Astrocyte (in vitro differentiated cells and primary cell): Measurements from ENCODE around the gene PLEKHN1. TPM values are rescaled to one million over a fixed set of nuclear protein-coding genes. Genes with fewer than 3 reads are reported as not detected.

ENCODE experiments used
- DNase-seq: peaks from one replicate; pipeline ENCODE4 v3.0.0-alpha.2; 2010; ENCODE audit warnings: low read depth
- FAIRE-seq: peaks from 2 replicates; lab custom pipeline; 2011; peaks lifted over from hg19 to GRCh38; lab: Jason Lieb, UNC
- H2AFZ ChIP-seq: 2 replicates; pipeline ENCODE4 v1.6.0; 2012; ENCODE audit warnings: low read depth, low read length, inconsistent platforms
- H3K27ac ChIP-seq: 2 replicates; pipeline ENCODE4 v1.5.1; 2011; ENCODE audit warnings: low read depth, low read length, inconsistent platforms
- H3K27me3 ChIP-seq: 2 replicates; pipeline ENCODE4 v1.6.0; 2011; ENCODE audit warnings: low read length, inconsistent platforms; ENCODE audit not compliant: insufficient read depth
- H3K36me3 ChIP-seq: 2 replicates; pipeline ENCODE4 v1.5.1; 2011; ENCODE audit warnings: low read length, inconsistent platforms; ENCODE audit not compliant: insufficient read depth
- H3K4me1 ChIP-seq: 2 replicates; pipeline ENCODE4 v1.5.1; 2011; ENCODE audit warnings: low read length, inconsistent platforms; ENCODE audit not compliant: insufficient read depth
- H3K4me2 ChIP-seq: 2 replicates; pipeline ENCODE4 v1.6.0; 2012; ENCODE audit warnings: low read length, inconsistent platforms
- H3K4me3 ChIP-seq: 2 replicates; pipeline ENCODE4 v1.5.1; 2011; ENCODE audit warnings: low read depth, mild to moderate bottlenecking, low read length, inconsistent platforms; ENCODE audit not compliant: insufficient read depth
- H3K79me2 ChIP-seq: 2 replicates; pipeline ENCODE4 v1.6.0; 2012; ENCODE audit warnings: mild to moderate bottlenecking, low read length, inconsistent platforms; ENCODE audit not compliant: insufficient read depth
- H3K9ac ChIP-seq: 2 replicates; pipeline ENCODE4 v1.6.0; 2012; ENCODE audit warnings: mild to moderate bottlenecking, low read length, inconsistent platforms
- H3K9me3 ChIP-seq: 2 replicates; pipeline ENCODE4 v1.5.1; 2012; ENCODE audit warnings: low read depth, mild to moderate bottlenecking, low read length, inconsistent platforms; ENCODE audit not compliant: insufficient read depth
- H4K20me1 ChIP-seq: 2 replicates; pipeline ENCODE4 v1.6.0; 2012; ENCODE audit warnings: low read length, inconsistent platforms; ENCODE audit not compliant: insufficient read depth
- H3K27ac Mint-ChIP-seq: one replicate; pipeline ENCODE4 v1.8.0; 2021; ENCODE audit warnings: mild to moderate bottlenecking, mixed read lengths; ENCODE audit not compliant: unreplicated experiment
- H3K27me3 Mint-ChIP-seq: one replicate; pipeline ENCODE4 v1.8.0; 2021; ENCODE audit warnings: low read depth, mixed read lengths; ENCODE audit not compliant: unreplicated experiment
- H3K36me3 Mint-ChIP-seq: one replicate; pipeline ENCODE4 v1.8.0; 2021; ENCODE audit warnings: low read depth, mixed read lengths; ENCODE audit not compliant: unreplicated experiment
- H3K4me1 Mint-ChIP-seq: one replicate; pipeline ENCODE4 v1.8.0; 2021; ENCODE audit warnings: low read depth, mixed read lengths; ENCODE audit not compliant: unreplicated experiment
- H3K4me3 Mint-ChIP-seq: one replicate; pipeline ENCODE4 v1.8.0; 2021; ENCODE audit warnings: mild to moderate bottlenecking, moderate library complexity, mixed read lengths; ENCODE audit not compliant: unreplicated experiment
- H3K9me3 Mint-ChIP-seq: one replicate; pipeline ENCODE4 v1.8.0; 2021; ENCODE audit warnings: mild to moderate bottlenecking, mixed read lengths; ENCODE audit not compliant: unreplicated experiment
- CTCF ChIP-seq: IDR thresholded peaks from 2 replicates; pipeline ENCODE4 v1.5.1; 2011; ENCODE audit warnings: low read depth, mild to moderate bottlenecking, inconsistent platforms, low read length, moderate library complexity; ENCODE audit not compliant: insufficient read depth
- EZH2 ChIP-seq: IDR thresholded peaks from 2 replicates; pipeline ENCODE4 v1.6.1; 2012; ENCODE audit warnings: mild to moderate bottlenecking, low read length, inconsistent platforms; ENCODE audit not compliant: insufficient read depth
- total RNA-seq: library from RNA; stranded (reverse); gene quantifications from 2 replicates; pipeline ENCODE4 v1.2.1, GENCODE V29; 2021

The PLEKHN1 gene
- total RNA-seq, 1 donor from 2014 or later, result 2.4 TPM

- Histone ChIP-seq H3K9me3 (no peaks in the 10 kb centered on the region), H3K4me2 (no peak overlapping the region), H3K9ac (no peak overlapping the region), H3K4me1 (peaks cover 13% of the 10 kb centered on the region), H3K27me3 (peaks cover 25% of the 10 kb centered on the region), H3K27ac (no peak overlapping the region), H4K20me1 (peaks cover 5% of the 10 kb centered on the region), H3K36me3 (no peaks in the 10 kb centered on the region), H3K4me3 (no peak overlapping the region), H3K79me2 (no peaks in the 10 kb centered on the region), H2AFZ (no peak overlapping the region)
- Mint-ChIP-seq H3K27ac (no peak overlapping the region), H3K4me1 (peaks cover 4% of the 10 kb centered on the region), H3K4me3 (no peak overlapping the region), H3K36me3 (no peaks in the 10 kb centered on the region), H3K27me3 (peaks cover 74% of the 10 kb centered on the region), H3K9me3 (no peaks in the 10 kb centered on the region)
- DNase-seq (no peak), FAIRE-seq (no peak)
- TF ChIP-seq EZH2, result no peak
- no peak for TF ChIP-seq CTCF
Observed at GRCh38 chr1:918353-918752, 47.9 kb upstream of the PLEKHN1 start.

- Mint-ChIP-seq H3K4me1 (peaks cover 4% of the 10 kb centered on the region), H3K36me3 (no peaks in the 10 kb centered on the region), H3K4me3 (no peak overlapping the region), H3K9me3 (no peaks in the 10 kb centered on the region), H3K27me3 (peaks cover 70% of the 10 kb centered on the region), H3K27ac (no peak overlapping the region)
- Histone ChIP-seq H3K36me3 (no peaks in the 10 kb centered on the region), H4K20me1 (peaks cover 6% of the 10 kb centered on the region), H3K4me2 (no peak overlapping the region), H3K79me2 (no peaks in the 10 kb centered on the region), H3K4me3 (no peak overlapping the region), H3K9me3 (no peaks in the 10 kb centered on the region), H3K27me3 (peaks cover 25% of the 10 kb centered on the region), H2AFZ (no peak overlapping the region), H3K27ac (no peak overlapping the region), H3K9ac (no peak overlapping the region), H3K4me1 (peaks cover 15% of the 10 kb centered on the region)
- no peak for TF ChIP-seq CTCF
- TF ChIP-seq EZH2, result no peak
- FAIRE-seq, result no peak
- no peak for DNase-seq
Observed at GRCh38 chr1:918843-919242, 47.4 kb upstream of the PLEKHN1 start.

- Histone ChIP-seq H3K4me1 (peaks cover 15% of the 10 kb centered on the region), H3K9me3 (no peaks in the 10 kb centered on the region), H3K36me3 (no peaks in the 10 kb centered on the region), H4K20me1 (peaks cover 6% of the 10 kb centered on the region), H3K9ac (no peak overlapping the region), H3K4me3 (no peak overlapping the region), H3K27me3 (peaks cover 25% of the 10 kb centered on the region), H3K79me2 (no peaks in the 10 kb centered on the region), H2AFZ (no peak overlapping the region), H3K4me2 (no peak overlapping the region), H3K27ac (no peak overlapping the region)
- H3K9me3 Mint-ChIP-seq, result no peaks in the 10 kb centered on the region
- no peaks in the 10 kb centered on the region for H3K36me3 Mint-ChIP-seq
- FAIRE-seq (no peak), DNase-seq (no peak)
- peaks cover 4% of the 10 kb centered on the region for H3K4me1 Mint-ChIP-seq
- peaks cover 66% of the 10 kb centered on the region for H3K27me3 Mint-ChIP-seq
- H3K27ac Mint-ChIP-seq, result no peak overlapping the region
- no peak overlapping the region for H3K4me3 Mint-ChIP-seq
- TF ChIP-seq EZH2 (no peak), CTCF (no peak)
Observed at GRCh38 chr1:919271-919872, 46.9 kb upstream of the PLEKHN1 start.
